ENCODE data around the gene SORBS1. TPM values are rescaled to one million over a fixed set of nuclear protein-coding genes. Genes with fewer than 3 reads are reported as not detected.

Gene SORBS1
- total and polyA plus RNA-seq, 2 donors (not counting 3 experiments of a cell fraction or from before 2014, with no cell fraction given) = 2.0 to 7.9 TPM

GRCh38 chr10:95503526-95503925, 57.6 kb downstream of the SORBS1 start:
- H4K20me1 ChIP-seq (replicated peaks; ENCODE audit: control insufficient read depth, extremely low read depth, insufficient read depth, low read length) = no peaks in the 10 kb centered on the region
- H3K9ac ChIP-seq (replicated peaks; ENCODE audit: extremely low read depth, insufficient read depth, low read length) = no peak overlapping the region
- no peak overlapping the region for H3K4me2 ChIP-seq (ENCODE audit: insufficient read depth, low read length)
- intact Hi-C loops (cut with micrococcal nuclease) = no loop called here
- CTCF ChIA-PET = no interaction called here
- dilution Hi-C loops (cut with MboI; ENCODE audit: extremely low pct_ligation_motif_present, low sequenced_read_pairs) = no loop called here
- DNase-seq (ENCODE audit: low read depth, low spot score) (no peak), FAIRE-seq (no peak)
- H3K79me2 ChIP-seq (ENCODE audit: control insufficient read depth, insufficient read depth, low read length) = no peaks in the 10 kb centered on the region
- H3K27me3 ChIP-seq (ENCODE audit: control insufficient read depth in 2 of 2, insufficient read depth in 2 of 2, low read length in 2 of 2) = no peaks in the 10 kb centered on the region
- TF ChIP-seq MYC (IDR thresholded peaks at IDR 0.05; ENCODE audit: low read depth, low read length) = no peak
- no peak for TF ChIP-seq POLR2A (IDR thresholded peaks at IDR 0.05; ENCODE audit: low read depth, low read length)
- TF ChIP-seq JUN (IDR thresholded peaks at IDR 0.05; ENCODE audit: borderline replicate concordance, insufficient read depth, insufficient read length, low read depth) = no peak
- no peak for TF ChIP-seq FOS (IDR thresholded peaks at IDR 0.05; ENCODE audit: borderline replicate concordance, insufficient read depth, low read length)
- no peak for TF ChIP-seq GATA2 (IDR thresholded peaks at IDR 0.05; ENCODE audit: insufficient read depth, insufficient read length, low read depth, low read length)
- no peak for TF ChIP-seq EZH2 (IDR thresholded peaks at IDR 0.05; ENCODE audit: borderline replicate concordance, low read depth, low read length, severe bottlenecking)
- no peak for TF ChIP-seq CTCF (IDR thresholded peaks at IDR 0.05; ENCODE audit: extremely low read depth in 1 of 2, insufficient read depth in 1 of 2, low read depth in 1 of 2, low read length in 2 of 2)
- TF ChIP-seq MAX (IDR thresholded peaks at IDR 0.05; ENCODE audit: insufficient read depth, insufficient read length) = no peak
- no peak for TF ChIP-seq POLR2AphosphoS5 (IDR thresholded peaks at IDR 0.05; ENCODE audit: insufficient read depth, low read depth, low read length)
- no peaks in the 10 kb centered on the region for H3K36me3 ChIP-seq (ENCODE audit: control insufficient read depth in 2 of 2, extremely low read depth in 1 of 2, insufficient read depth in 2 of 2, low read length in 2 of 2)
- POLR2A ChIA-PET = no interaction called here
- H3K9me1 ChIP-seq (replicated peaks; ENCODE audit: control insufficient read depth, extremely low read depth, insufficient read depth, low read length) = no peaks in the 10 kb centered on the region
- no peak overlapping the region for H3K27ac ChIP-seq (ENCODE audit: insufficient read depth, low read depth, low read length)
- H2AFZ ChIP-seq (ENCODE audit: low read depth, low read length) = no peak overlapping the region
- peaks cover 27% of the 10 kb centered on the region for H3K4me1 ChIP-seq (ENCODE audit: control insufficient read depth, extremely low read depth, insufficient read depth, low read length)
- no peak overlapping the region for H3K4me3 ChIP-seq (replicated peaks in 1 of 3; ENCODE audit: insufficient read depth in 1 of 3, low read depth in 1 of 3, low read length in 3 of 3)
- no TSS peak for BruUV-seq (replicated peaks)
- no peaks in the 10 kb centered on the region for H3K9me3 ChIP-seq (replicated peaks; ENCODE audit: control insufficient read depth, insufficient read depth, low read length)

All from endothelial cell of umbilical vein (primary cell).